AG04450 (cell line): ENCODE results near the gene ROBO4. TPM values are rescaled to one million over a fixed set of nuclear protein-coding genes. Genes with fewer than 3 reads are reported as not detected.

Experiments used
- CTCF ChIA-PET: fragments of 300-600, 350-600 bp; formaldehyde crosslinking; extraction: SDS; loops from one replicate; lab custom pipeline; 2022; ENCODE audit warnings: antibody characterized with exemption, inconsistent platforms; lab: Charles Lee
- POLR2A ChIA-PET: fragments of 350-600 bp; formaldehyde crosslinking; extraction: SDS; loops from one replicate; lab custom pipeline; 2021; ENCODE audit warnings: antibody characterized with exemption, inconsistent platforms; lab: Yijun Ruan, JAX
- DNase-seq: peaks from one replicate; pipeline ENCODE4 v3.0.0-alpha.2; 2011; ENCODE audit warnings: low read depth, low spot score
- H3K27ac ChIP-seq: one replicate; pipeline ENCODE4 v1.5.1; 2012; ENCODE audit warnings: low read depth, low read length, control low read depth
- H3K27me3 ChIP-seq: one replicate; pipeline ENCODE4 v1.6.0; 2012; ENCODE audit warnings: low read length; ENCODE audit not compliant: control insufficient read depth, insufficient read depth
- H3K4me3 ChIP-seq: 2 replicates; pipeline ENCODE4 v1.5.1; 2011; ENCODE audit warnings: mild to moderate bottlenecking, low read depth, low read length, control low read depth
- H3K9me3 ChIP-seq: 2 replicates; pipeline ENCODE4 v1.5.1; 2012; ENCODE audit warnings: low read length; ENCODE audit not compliant: control insufficient read depth, insufficient read depth
- CTCF ChIP-seq: IDR thresholded peaks from 2 replicates; pipeline ENCODE4 v1.5.1; 2011; ENCODE audit warnings: low read depth, low read length, control low read depth, inconsistent platforms
- polyA plus RNA-seq: library from polyadenylated mRNA; depleted of rRNA; stranded (reverse); fragments of >200 nt; gene quantifications from 2 replicates; pipeline ENCODE4 v1.2.3, GENCODE V29; 2011; rRNA removed

The ROBO4 gene
- polyA plus RNA-seq, 1 experiment: 0.40 TPM

GRCh38 chr11:124834526-124835180, 63.0 kb downstream of the ROBO4 start:
- POLR2A ChIA-PET: no interaction called here
- DNase-seq: no peak
- Histone ChIP-seq H3K27me3 (peaks cover 37% of the 10 kb centered on the region), H3K4me3 (no peak overlapping the region), H3K27ac (no peak overlapping the region), H3K9me3 (no peaks in the 10 kb centered on the region; the same call in 1 of the 2 replicates)
- no peak for TF ChIP-seq CTCF
- CTCF ChIA-PET: interaction anchor here (1.4 to 5.8 kb wide), 3 partner anchors 37 to 190 kb away, joined by 4 to 164 read pairs (median 6); partner anchors contain the start of genes SIAE and SPA17

Other genes with a start within 250 kb of the ROBO4 start
- 33.5 and 37.9 TPM in 2 replicates for gene SIAE, start 224.1 kb downstream of the ROBO4 start, polyA plus RNA-seq
- 6.5 and 8.4 TPM in 2 replicates for gene SPA17, start 224.0 kb downstream of the ROBO4 start, polyA plus RNA-seq
- gene NRGN, start 157.9 kb downstream of the ROBO4 start, polyA plus RNA-seq: 3.4 and 4.1 TPM in 2 replicates
- gene VSIG2, start 145.6 kb downstream of the ROBO4 start, polyA plus RNA-seq: not detected in 2 replicates
- 0.06 and 0.10 TPM in 2 replicates for gene ESAM, start 135.6 kb downstream of the ROBO4 start, polyA plus RNA-seq
- gene MSANTD2, start 97.5 kb downstream of the ROBO4 start, polyA plus RNA-seq: 7.6 and 9.8 TPM in 2 replicates
- 28.9 and 38.7 TPM in 2 replicates for gene ROBO3, start 32.4 kb downstream of the ROBO4 start, polyA plus RNA-seq
- 0.06 TPM in 1 of 2 replicates, not detected in the other for gene HEPN1, start 21.4 kb upstream of the ROBO4 start, polyA plus RNA-seq
- 0.05 and 0.10 TPM in 2 replicates for gene HEPACAM, start 38.2 kb upstream of the ROBO4 start, polyA plus RNA-seq
- gene CCDC15, start 56.3 kb upstream of the ROBO4 start, polyA plus RNA-seq: 0.73 and 1.1 TPM in 2 replicates
- 0.79 and 0.99 TPM in 2 replicates for gene SLC37A2, start 165.4 kb upstream of the ROBO4 start, polyA plus RNA-seq
- gene TMEM218, start 213.8 kb upstream of the ROBO4 start, polyA plus RNA-seq: 28.4 and 29.9 TPM in 2 replicates